Right cardiac atrium (tissue), 5 donors: ENCODE data around the gene SIGLEC8. TPM values are rescaled to one million over a fixed set of nuclear protein-coding genes. Genes with fewer than 3 reads are reported as not detected.
"Not testable (repeated sequence)": the region's sequence is repeated elsewhere in the genome, so short reads cannot be mapped to it uniquely, and the experiment has no call there.

ENCODE experiments used
- ATAC-seq, 2 donors: fragments of 200-7000 bp; cut with Tn5 transposase; one replicate each; pipeline versions ENCODE4 v1.8.0 to v1.9.1; 2020; ENCODE audit warnings: moderate library complexity in 2 of 2, mild to moderate bottlenecking in 1 of 2
- DNase-seq, 3 donors: peaks; one replicate each; pipeline ENCODE4 v3.0.0-alpha.2; 2020
- H3K27ac ChIP-seq: one replicate; pipeline ENCODE4 v1.5.1; 2013; ENCODE audit warnings: mild to moderate bottlenecking, low read length, control low read depth, moderate library complexity
- H3K27me3 ChIP-seq: one replicate; pipeline ENCODE4 v1.6.1; 2013; ENCODE audit not compliant: control insufficient read depth, insufficient read depth
- H3K4me1 ChIP-seq: one replicate; pipeline ENCODE4 v1.6.1; 2013; ENCODE audit warnings: low read length; ENCODE audit not compliant: control insufficient read depth, insufficient read depth
- H3K4me3 ChIP-seq: one replicate; pipeline ENCODE4 v1.5.1; 2013; ENCODE audit warnings: low read length, control low read depth
- H3K9me3 ChIP-seq: one replicate; pipeline ENCODE4 v1.6.1; 2013; ENCODE audit warnings: low read length; ENCODE audit not compliant: control insufficient read depth
- WGBS: extraction: QIAGEN DNeasy Blood & Tissue Kit; methylation state at CpG from one replicate; pipeline ENCODE4 v1.1.7; 2013; 5-methylcytosine and 5-hydroxymethylcytosine counted together
- intact Hi-C, 4 donors: fragments of 100-400 bp; cut with DNase I; formaldehyde crosslinking; loops; one replicate each; pipeline versions ENCODE4 v1.11.0 to v1.14.0; 2022 to 2023
- long read RNA-seq, 4 donors: library from polyadenylated mRNA; unstranded; transcript quantifications; one replicate each; pipeline ENCODE4 v2.0.0, GENCODE V29; 2020 to 2021
- polyA plus RNA-seq: library from polyadenylated mRNA; stranded (reverse); fragments of 200-250 nt; gene quantifications from one replicate; pipeline ENCODE4 v1.2.3, GENCODE V29; 2013
- total RNA-seq, 4 donors: library from RNA; stranded (reverse); fragmentation: NEBNext Ultra II Directional; extraction: Animal tissue kit (Norgen Biotek cat#: 25700); gene quantifications; one replicate each; pipeline ENCODE4 v1.2.1, GENCODE V29; 2021
- donor health status: healthy with polysubstance abuse.
- donor health status: DM: no; HTN: yes; CAD: no.
- donor health status: DM: no; HTN: no; CAD: no.
- donor health status: DM: no; HTN: yes; CAD: no; lungs with severe emphysema.
- donor health status: DM: yes; HTN: yes; CAD: no.

Gene SIGLEC8
- total RNA-seq (not detected), polyA plus RNA-seq (not detected)
- long read RNA-seq, donor 1 = 0 reads
- long read RNA-seq, donor 2 = 0 reads
- long read RNA-seq, donor 3 = 0 reads
- long read RNA-seq, donor 4, partial matches to known transcripts = 0 of 1 reads
- long read RNA-seq, donor 4, other reads (novel, unspliced or antisense) = 1 of 1 reads

DNA sequence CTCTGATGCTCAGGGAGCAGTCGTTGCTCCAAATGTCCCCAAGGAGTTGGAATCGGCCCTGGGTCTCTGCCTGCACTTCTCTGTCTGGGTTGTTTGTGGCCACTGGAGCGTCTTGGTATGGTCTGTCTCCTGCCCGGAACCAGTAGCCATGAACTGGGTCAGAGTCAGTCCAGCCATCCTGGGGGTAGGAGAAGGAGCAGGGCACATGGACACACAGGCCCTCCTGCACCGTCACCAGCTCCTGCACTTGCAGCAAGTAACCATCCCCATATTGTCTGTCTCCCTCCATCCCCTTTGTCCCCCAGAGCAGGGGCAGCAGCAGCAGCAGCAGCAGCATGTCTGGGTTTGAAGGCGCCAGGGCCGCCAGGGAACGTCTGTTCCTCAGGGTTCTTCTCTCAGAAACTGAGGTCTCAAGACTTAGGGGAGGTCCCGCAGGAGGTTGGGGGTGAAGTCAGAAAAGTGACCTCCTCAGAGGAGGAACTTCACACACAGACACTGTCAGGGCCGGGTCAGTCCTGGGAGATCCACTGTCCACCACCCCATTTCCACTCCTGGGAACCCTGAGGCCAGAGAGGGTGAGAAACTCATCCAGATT lies at the start of gene SIGLEC8:
SIGLEC8 (minus strand) TSS at position 404 of the 595 bp plus-strand sequence; CDS start at position 337, 67 bp downstream.
- Histone ChIP-seq H3K27ac (no peak within 1 kb of the TSS), H3K27me3 (no peaks in the 10 kb centered on the region), H3K9me3 (no peaks in the 10 kb centered on the region), H3K4me3 (no peak within 1 kb of the TSS), H3K4me1 (peaks cover 4% of the 10 kb centered on the region)
- WGBS = 63% methylated on average over 10 of the region's 10 CpGs
- intact Hi-C loops = no loop called here
- no peak for ATAC-seq
- no peak for DNase-seq

DNA sequence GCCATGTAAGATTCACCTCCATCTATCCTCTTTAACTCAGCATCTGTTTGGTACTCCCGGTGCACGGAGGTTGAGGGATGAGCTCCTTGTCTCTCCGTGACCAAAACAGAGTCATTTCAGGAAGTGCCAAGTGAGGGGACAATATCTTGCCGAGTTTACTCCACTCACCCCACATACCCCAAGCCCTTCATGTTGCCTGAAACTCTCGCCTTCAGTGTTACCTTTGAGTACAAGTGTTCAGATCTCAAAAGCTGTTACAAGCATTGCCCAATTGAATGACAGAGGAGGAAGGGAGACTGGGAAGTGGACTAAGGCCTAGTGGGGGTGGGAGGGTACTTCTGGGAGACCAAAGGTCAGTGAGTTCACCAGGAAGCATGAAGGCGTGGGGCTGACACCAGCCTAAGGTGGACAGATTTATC lies 49.4 kb upstream of the SIGLEC8 start:
- no peaks in the 10 kb centered on the region for H3K4me1 ChIP-seq
- H3K27me3 ChIP-seq = no peaks in the 10 kb centered on the region
- ATAC-seq = peak in 1 of 2 donors; percentile 55

DNA sequence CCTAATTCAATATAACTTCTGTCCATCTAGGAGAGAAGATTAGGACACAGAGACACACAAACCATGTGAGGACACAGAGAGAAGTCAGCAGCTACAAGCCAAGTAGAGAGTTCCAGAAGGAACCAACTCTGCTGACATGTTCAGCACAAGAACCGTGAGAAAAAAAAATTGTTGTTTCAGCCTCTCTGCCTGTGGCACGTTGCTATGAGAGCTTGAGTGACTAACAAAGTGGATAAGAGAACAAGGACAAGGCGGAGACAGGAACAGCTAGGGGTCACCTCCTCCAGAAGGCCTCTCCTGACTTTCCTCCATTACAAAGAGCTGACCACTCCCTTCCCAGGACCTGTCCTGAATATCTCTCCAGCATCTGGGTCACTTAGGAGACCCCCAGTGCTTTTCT lies 48.9 kb upstream of the SIGLEC8 start:
- WGBS = 48% methylated on average over 3 of the region's 3 CpGs
- intact Hi-C loops = no loop called here
- no peak overlapping the region for H3K4me3 ChIP-seq
- no peaks in the 10 kb centered on the region for H3K4me1 ChIP-seq
- H3K27me3 ChIP-seq = no peaks in the 10 kb centered on the region
- H3K9me3 ChIP-seq = no peaks in the 10 kb centered on the region
- H3K27ac ChIP-seq = no peak overlapping the region
- peak in 1 of 2 donors; percentile 45 for ATAC-seq
- DNase-seq = no peak

More for the DNA sequence above, 49.4 kb upstream of the SIGLEC8 start:
- 61% methylated on average over 6 of the region's 6 CpGs for WGBS
- Histone ChIP-seq H3K9me3 (no peaks in the 10 kb centered on the region), H3K27ac (no peak overlapping the region), H3K4me3 (no peak overlapping the region)
- intact Hi-C loops = no loop called here
- DNase-seq = no peak

DNA sequence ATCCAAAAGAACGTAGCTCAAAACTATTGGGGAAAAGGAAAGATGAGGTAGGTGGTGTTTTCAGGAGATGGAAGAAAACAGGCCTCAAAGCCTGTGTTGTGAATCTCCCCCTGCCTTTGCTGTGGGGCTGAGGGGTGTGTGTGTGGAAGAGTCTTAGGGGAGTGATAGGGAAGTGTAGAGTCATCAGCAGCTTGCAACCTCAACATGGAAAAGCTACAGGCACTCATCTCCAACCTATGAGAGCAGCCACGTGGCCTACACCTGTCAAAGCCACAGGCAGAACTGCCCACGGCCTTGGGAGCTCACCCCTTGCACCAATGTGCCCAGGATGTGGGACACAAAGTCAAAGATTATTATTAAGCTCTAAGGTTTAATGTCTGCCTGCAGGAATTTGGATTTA lies 47.6 kb upstream of the SIGLEC8 start:
- Histone ChIP-seq H3K27me3 (no peaks in the 10 kb centered on the region), H3K9me3 (no peaks in the 10 kb centered on the region), H3K27ac (no peak overlapping the region), H3K4me3 (no peak overlapping the region), H3K4me1 (no peaks in the 10 kb centered on the region)
- no peak for DNase-seq
- intact Hi-C loops = no loop called here
- no peak for ATAC-seq
- 34% methylated on average over 3 of the region's 3 CpGs for WGBS

DNA sequence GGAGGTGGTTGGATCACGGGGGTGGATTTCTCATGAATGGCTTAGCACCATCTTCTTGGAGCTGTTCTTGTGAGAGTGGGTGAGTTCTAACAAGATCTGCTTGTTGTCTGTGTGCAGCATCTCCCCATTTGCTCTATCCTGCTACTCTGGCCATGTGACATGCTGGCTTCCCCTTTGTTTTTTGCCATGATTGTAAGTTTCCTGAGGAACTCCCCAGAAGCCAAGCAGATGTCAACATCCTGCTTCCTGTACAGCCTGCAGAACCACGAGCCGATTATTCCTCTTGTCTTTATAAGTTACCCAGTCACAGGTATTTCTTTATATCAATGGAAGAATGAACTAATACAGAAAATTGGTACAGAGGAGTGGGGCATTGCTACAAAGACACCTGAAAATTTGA lies 45.6 kb upstream of the SIGLEC8 start:
- intact Hi-C loops = no loop called here
- Histone ChIP-seq H3K27me3 (no peaks in the 10 kb centered on the region), H3K27ac (no peak overlapping the region), H3K4me1 (no peaks in the 10 kb centered on the region), H3K9me3 (no peaks in the 10 kb centered on the region), H3K4me3 (no peak overlapping the region)
- ATAC-seq = no peak
- 48% methylated on average over 3 of the region's 3 CpGs for WGBS
- DNase-seq = no peak

DNA sequence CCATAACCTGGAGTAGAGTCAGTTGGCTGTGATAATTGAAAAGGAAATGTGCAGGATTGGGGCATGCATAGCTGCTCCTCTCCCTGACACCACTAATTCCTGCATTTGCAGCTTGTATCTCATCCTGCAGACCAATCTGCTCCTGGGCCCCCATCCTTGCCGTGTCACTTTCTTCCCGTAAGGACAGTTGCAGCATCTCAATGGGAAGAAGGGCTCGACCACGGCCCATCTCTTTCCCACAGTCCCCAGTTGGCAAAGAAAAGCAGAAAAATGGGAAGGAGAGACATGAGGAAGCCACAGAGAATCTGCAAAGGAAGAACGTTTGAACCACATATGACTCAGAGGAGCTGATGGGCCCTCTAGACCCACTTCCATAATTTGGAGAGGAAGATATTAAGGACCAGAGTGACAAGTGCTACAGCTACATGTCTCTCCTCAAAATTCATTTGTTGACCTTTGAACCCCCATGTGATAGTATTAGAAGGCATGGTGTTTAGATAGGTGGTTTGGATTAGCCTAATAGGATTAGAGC lies 45.1 kb upstream of the SIGLEC8 start:
- ATAC-seq (no peak), DNase-seq (no peak)
- H3K4me1 ChIP-seq = no peaks in the 10 kb centered on the region
- H3K4me3 ChIP-seq = no peak overlapping the region
- WGBS = 76% methylated on average over 5 of the region's 5 CpGs
- no peak overlapping the region for H3K27ac ChIP-seq
- intact Hi-C loops = no loop called here
- no peaks in the 10 kb centered on the region for H3K27me3 ChIP-seq
- no peaks in the 10 kb centered on the region for H3K9me3 ChIP-seq

DNA sequence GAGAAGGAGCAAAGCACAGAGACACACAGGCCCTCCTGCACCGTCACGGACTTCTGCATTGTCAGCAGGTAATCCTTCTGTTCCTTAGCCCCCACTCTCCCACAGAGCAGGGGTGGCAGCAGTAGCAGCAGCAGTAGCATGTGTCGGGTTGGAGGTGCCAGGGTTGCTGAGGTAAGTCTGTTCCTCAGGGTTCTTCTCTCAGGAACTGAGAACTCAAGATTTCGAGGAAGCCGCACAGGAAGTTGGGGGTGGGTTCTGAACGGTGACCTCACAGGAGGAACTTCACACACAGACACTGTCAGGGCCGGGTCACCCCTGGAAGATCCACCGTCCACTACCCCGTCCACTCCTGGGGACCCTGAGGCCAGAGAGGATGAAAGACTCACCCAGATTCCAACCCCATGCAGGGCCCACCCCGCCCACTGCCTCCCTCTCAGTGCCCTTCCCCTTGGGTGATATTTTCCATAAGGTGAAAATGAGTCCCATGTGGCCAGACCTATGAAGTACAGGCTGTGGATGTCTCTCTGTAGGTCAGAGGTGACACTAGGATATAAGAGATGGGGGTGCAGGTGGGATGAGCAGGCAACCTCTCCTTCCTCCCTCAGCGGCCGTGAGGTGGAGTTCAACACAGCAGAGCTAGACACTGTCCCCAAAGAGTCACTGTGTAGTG lies 43.5 kb upstream of the SIGLEC8 start, which contains the start of gene SIGLEC12:
SIGLEC12 (minus strand) TSS at position 207 of the 670 bp plus-strand sequence; CDS start at position 140, 67 bp downstream.
- peak; percentile 27 to 69 (median 62) for DNase-seq
- 63% methylated on average over 12 of the region's 12 CpGs for WGBS
- intact Hi-C loops = no loop called here
- Histone ChIP-seq H3K4me1 (no peaks in the 10 kb centered on the region), H3K9me3 (no peaks in the 10 kb centered on the region), H3K27me3 (no peaks in the 10 kb centered on the region), H3K4me3 (no peak within 1 kb of the TSS), H3K27ac (no peak within 1 kb of the TSS)
- ATAC-seq = peak; percentile 42 to 44

DNA sequence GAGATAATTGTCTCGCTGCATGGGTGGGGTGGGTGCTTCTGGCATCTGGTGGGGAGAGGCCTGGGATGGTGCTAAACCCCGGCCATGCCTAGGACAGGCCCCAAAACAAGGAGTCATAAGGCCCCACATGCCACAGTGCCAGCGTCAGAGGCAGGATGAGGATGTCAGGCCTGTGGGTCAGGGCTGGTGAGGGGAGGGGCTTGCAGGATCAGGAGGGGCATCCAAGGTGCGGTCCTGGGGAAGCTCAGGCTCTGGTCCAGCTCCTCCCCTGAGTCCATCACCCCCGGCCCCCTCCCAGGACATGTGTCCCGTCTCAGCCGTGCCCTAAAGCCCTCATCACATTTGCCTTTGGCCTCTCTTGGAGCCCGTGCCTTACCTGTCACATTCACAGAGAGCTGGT lies 42.7 kb upstream of the SIGLEC8 start:
- H3K27ac ChIP-seq, DNase-seq, intact Hi-C loops, H3K4me1 ChIP-seq, H3K4me3 ChIP-seq, H3K27me3 ChIP-seq, H3K9me3 ChIP-seq: not testable (repeated sequence)
- peak in 1 of 2 donors; percentile 12 for ATAC-seq
- 64% methylated on average over 8 of the region's 8 CpGs for WGBS

DNA sequence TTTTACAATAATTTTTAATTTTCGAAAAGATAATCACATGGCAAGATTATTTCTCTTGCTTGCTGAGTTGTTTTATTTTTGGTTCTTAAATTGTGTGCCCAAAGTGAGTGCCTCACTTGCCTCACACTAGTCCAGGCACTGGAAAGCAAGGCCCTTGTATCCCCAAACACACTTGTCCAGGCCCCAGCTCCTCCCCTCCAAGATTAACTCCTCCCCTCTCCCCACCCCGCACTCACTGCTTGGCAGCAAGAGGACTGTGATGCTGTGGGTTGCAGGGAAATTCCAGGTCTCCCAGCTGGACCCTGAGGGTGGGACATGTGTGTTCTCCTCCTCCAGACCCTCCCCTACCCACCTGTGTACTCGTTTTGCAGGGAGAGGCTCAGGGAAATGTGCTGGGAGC lies 39.4 kb upstream of the SIGLEC8 start:
- no peaks in the 10 kb centered on the region for H3K9me3 ChIP-seq
- no peak for DNase-seq
- H3K27ac ChIP-seq = no peak overlapping the region
- no peak overlapping the region for H3K4me3 ChIP-seq
- no peak for ATAC-seq
- H3K27me3 ChIP-seq = no peaks in the 10 kb centered on the region
- 36% methylated on average over 3 of the region's 3 CpGs for WGBS
- H3K4me1 ChIP-seq = no peaks in the 10 kb centered on the region
- intact Hi-C loops = no loop called here

DNA sequence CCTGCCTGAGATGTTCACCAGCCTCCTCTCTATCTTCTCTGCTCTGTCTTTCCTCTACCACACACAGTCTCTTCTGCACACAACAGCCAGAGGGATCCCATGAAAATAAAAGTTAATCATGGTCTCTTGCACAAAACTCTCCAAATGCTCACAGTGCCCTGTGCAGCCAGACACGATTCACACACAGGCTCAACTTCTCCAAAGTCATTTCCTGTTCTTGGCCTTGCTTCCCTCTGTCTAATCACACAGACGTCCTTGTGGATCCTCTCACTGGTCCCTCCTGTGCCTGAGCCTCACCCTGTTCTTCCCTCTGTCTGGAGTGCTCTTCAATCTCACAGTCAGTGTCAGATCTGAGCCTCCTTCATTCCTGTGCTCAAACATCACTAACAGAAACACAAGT lies 35.5 kb upstream of the SIGLEC8 start:
- WGBS = 21% methylated on average over 2 of the region's 2 CpGs
- ATAC-seq (no peak), DNase-seq (no peak)
- Histone ChIP-seq H3K27me3 (no peaks in the 10 kb centered on the region), H3K27ac (no peak overlapping the region), H3K4me1 (no peaks in the 10 kb centered on the region), H3K4me3 (no peak overlapping the region), H3K9me3 (no peaks in the 10 kb centered on the region)
- intact Hi-C loops = no loop called here

DNA sequence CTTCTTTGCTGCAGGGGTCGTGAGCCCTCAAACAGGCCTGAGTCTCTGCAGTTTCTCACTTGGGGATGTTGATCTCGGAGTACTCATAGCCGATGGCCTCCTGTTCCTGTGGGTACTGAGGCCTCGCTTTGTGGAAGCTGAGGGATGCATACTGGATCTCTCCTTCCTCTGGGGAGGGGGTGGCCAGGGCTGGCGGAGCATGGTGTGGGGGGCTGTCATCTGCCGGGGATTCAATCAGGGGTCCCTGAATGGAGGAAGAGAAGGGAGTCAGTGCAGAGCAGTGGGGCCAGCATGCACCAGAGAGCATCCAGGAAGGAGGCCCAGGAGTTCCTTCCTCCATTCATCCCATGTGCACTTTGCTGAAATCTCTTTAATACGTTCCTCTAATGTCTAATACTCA lies 33.3 kb upstream of the SIGLEC8 start:
- 79% methylated on average over 7 of the region's 7 CpGs for WGBS
- no peak for ATAC-seq
- Histone ChIP-seq H3K4me3 (no peak overlapping the region), H3K27me3 (no peaks in the 10 kb centered on the region), H3K9me3 (no peaks in the 10 kb centered on the region), H3K4me1 (no peaks in the 10 kb centered on the region), H3K27ac (no peak overlapping the region)
- intact Hi-C loops = no loop called here
- DNase-seq = no peak
